HG03039 (cell line): Measurements from ENCODE around the gene URB2.

Source experiments
- ATAC-seq: cut with Tn5 transposase; IDR thresholded peaks from one replicate; pipeline ENCODE4 v1.9.1; 2021; ENCODE audit warnings: mild to moderate bottlenecking, moderate library complexity; ENCODE audit not compliant: unreplicated experiment

Gene URB2

GRCh38 chr1:229643996-229644745, 18.1 kb downstream of the URB2 start:
- no peak for ATAC-seq

- ATAC-seq, result no peak
These were observed 19.4 kb downstream of the URB2 start for GRCh38 chr1:229645324-229645993.

GRCh38 chr1:229648406-229648805, 22.4 kb downstream of the URB2 start:
- no peak for ATAC-seq

DNA sequence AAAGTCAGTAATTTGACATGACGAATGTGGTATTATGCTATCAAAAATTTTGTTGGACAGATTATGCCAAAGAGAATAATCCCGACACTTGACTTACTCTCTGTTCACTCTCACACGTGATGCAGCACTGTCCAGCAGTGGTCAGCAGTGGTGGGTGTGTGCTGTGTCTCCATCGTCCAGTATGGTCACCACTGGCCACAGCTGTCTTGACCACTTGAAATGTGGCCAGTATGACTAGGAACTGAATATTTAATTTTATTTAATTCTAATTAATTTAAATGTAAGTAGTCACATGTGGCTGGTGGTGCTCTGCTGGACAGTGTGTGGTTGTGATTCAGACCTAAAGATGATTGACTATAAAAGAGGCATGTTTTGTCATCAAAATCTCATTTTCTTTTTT, 24.0 kb downstream of the URB2 start:
- no peak for ATAC-seq

GRCh38 chr1:229651546-229651945, 25.5 kb downstream of the URB2 start:
- ATAC-seq, result no peak

- ATAC-seq, result no peak
These were observed 27.4 kb downstream of the URB2 start for GRCh38 chr1:229653420-229653819.

DNA sequence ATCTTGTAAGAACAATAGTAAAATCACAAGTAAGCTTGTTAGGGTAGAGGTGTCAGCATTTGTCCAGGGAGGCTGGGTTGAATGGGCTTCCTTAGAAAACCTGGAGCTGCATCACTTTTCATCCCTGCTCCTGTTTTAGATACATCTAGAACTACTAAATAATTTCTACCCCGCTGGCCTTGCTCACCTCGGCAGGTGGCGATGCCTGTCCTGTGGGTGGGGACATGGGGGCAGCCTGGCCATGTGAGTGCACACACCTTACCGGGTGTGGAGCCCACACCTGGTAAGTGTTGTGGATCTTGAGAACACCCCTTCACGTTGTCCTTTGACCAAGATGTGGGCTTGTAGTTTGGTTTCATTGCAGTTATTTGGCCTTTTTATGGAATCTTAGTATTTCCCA, 29.7 kb downstream of the URB2 start:
- no peak for ATAC-seq

DNA sequence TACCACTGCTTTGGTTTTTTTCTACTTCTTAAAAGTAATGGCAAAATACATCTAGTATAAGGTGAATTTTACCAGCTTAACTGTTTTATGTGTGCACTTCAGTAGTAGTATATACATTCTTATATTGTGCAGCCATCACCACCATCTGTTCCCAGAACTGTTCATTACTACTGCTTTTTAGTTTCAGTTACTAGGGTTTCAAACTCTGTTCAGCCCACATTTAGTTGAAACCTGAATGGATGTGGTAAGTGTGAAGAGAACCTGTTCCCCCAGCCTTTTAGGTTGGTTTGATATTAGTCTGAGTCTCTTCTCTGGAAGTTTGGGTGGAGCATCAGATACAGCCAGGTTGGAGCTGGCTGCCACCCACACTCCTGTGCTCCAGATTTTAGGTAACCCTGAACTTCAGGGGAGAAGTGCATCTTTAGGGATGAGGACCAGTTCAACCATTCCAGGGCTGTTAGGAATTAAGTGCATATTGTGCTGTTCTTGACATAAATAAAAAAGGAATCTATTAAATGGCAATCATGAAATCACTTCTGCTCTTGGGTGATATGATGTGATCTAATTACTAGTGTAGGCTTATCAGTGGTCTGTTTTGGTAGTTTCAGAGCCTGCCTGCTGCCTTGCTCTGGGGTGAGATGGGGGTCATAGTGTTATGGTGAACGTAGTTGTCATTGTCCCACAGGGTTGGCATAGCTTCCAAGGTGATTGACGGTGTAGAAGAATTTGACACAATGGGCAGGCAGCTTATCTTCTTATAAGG, 32.1 kb downstream of the URB2 start:
- ATAC-seq, result no peak

DNA sequence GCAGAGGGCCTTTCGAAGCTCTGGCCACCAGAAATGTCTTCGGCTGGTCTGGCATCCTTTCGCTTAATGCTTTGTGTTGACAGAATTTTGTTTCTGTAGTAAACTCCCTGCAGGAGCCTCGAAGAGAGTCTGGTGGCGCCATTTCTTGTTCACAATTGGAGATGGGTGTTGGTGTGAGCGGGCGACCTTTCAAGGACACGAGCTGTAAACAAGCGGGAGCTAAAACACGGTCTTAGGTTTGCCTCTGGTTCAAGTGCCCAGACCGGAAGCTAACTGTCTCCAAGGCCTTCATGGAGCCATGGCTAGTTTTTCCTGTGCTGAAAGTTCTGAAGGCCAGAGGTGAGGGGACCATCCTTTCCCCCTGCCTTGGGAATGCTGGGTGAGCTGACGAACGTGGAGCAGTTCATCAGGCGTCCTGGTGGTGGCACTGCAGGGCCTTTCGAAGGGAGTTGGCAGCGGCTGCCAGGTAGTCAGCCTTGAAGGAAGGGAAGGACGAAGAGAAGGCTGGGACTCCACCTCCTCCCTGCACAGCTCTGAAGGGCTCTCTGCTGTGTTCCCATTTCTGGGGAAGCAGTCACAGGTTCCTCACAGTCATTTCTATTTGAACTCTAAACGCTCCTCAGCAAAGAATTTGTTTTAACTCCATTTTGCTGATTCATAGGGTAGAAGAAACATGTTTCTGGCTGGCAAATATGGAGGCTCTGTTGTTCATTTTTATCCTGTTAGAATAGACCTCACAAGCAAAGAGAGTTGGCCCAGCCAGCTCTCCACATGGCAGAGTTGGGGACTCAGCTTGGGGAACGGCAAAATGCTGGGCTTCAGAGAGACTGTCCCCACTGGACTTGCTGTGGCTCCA, 35.2 kb downstream of the URB2 start:
- peak; percentile 51 for ATAC-seq

DNA sequence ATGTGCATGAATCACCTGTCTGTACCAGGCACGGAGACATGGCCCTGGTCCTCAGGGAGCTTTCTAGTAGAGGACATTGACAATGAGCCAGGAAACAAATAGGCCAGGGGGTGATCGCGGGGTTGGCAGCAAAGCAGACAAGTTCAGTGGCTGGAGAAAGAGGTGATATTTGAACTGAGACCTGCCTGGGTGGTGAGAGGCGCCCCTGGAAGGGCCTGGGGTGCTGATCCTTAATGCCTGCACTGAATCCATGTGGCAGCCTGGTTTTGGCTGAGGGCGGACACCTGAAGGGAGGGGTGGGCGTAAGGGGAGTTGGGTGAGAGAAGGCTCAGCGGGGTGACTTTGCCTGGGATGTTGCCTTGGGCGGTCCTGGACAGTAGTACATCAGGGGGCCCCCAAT, 35.9 kb downstream of the URB2 start:
- no peak for ATAC-seq

DNA sequence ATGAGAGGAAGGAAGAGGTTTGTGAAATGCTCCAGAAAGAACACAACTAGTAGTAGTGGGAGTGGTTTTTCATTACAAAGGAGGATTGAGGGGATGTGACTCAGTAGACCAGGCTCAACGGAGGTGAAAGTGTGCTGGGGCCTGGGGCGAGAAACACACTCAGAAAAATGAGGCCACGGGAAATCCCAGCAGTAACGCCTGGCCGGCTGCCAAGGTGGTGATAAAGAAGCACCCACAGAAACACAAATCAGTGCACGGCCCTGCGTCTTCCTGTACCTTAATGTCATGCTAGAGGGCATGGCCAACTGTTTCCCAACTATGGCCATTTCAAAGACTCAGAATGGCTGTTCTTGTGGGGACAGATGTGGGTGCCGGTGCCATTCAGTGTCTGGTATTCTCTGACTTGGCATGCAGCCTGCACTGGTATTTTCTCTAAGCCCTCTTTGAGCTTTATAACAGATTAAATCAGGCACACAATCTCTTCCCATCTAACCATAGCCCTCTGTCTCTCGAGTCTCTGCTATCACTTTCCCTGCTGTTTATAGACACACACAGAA, 38.2 kb downstream of the URB2 start:
- ATAC-seq, result no peak

- no peak for ATAC-seq
These were observed 40.0 kb downstream of the URB2 start for GRCh38 chr1:229665912-229666558.

- ATAC-seq, result no peak
These were observed 40.5 kb downstream of the URB2 start for GRCh38 chr1:229666585-229666984.

DNA sequence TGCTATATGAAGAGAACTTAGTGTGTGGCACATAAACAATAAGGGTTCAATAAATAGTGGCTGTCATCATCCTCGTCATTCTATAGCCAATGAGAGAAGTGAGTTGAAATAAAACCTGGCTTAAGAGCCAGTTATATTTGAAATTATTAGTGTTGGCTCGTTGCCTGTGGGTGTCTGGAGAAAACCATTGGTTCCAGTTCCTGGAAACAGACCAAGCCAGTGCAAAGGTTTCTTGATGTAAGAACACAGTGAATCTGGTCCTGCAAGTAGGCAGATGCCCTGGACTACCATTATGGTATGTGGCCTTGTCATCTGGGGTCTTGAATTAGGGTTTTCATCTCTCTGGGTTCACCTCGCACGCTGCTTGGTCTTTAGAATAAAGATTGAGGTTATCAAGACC, 43.3 kb downstream of the URB2 start:
- ATAC-seq, result no peak

DNA sequence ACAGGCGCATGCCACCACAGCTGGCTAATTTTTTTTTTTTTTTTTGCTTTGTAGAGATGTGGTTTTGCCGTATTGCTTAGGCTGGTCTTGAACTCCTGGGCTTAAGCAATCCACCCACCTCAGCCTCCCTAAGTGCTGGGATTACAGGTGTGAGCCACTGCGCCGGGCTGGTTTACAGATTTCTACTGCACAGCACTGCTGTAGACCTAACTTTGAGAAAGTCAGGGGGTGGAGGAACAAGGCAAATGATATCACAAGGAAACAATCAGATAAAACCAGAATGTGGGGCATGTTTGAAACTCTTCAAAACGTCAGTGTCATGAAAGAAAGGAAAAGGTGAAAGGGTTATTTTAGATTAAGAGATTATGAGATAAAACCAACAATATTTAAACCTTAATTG, 45.3 kb downstream of the URB2 start:
- no peak for ATAC-seq

DNA sequence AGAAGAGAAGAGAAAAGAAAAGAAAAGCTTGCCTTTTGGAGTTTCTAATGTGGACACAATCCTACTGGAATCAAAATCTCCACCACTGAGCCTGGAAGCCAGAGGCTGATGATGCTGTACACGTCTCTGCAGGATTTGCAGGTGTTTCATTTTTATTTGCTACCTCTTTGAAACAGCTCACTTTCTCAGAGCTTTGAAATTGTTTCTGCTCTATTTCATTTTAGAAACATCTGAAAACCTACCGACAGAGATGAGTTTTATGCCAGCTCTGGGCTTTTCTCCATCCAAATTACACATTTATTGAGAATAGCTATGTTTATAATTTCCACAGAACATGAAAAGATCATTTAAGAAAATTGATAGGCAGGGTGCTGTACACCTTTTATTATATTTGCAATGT, 46.2 kb downstream of the URB2 start:
- ATAC-seq, result no peak

DNA sequence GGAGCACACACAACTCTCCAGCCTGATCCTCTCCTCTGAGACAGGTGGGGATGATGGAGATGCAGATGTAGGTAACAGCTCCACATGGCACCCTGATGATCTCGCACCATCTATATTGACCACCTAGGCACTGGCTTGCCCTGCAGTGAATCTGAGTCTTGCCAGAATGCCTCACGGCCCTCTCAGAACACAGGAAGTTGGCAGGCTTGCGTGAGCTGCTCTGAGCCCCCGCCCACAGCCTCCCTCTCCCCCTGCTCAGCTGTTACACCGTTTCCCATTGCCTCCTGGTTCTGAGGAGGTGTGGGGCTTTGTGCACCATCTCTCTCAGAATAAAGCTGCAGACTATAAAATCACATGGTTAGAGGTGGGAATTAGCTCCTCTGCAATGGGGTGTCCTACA, 48.0 kb downstream of the URB2 start:
- ATAC-seq, result no peak

DNA sequence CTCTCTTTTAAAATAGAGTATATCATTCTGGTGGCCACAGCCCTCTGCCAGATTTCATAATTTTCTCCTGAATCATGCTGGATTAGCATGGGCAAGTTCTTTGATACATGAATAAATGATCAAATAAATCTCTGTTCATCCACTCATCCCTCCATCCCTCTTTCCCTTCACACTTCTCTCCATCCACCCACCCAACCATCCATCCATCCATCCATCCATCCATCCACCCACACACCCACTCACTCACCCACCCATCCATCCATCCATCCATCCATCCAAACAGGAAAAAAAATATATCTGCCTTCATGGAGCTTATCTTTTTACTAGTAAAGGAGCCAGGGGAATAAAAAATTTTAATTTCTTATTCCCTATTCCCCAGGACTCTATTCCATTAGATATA, 49.3 kb downstream of the URB2 start:
- no peak for ATAC-seq

DNA sequence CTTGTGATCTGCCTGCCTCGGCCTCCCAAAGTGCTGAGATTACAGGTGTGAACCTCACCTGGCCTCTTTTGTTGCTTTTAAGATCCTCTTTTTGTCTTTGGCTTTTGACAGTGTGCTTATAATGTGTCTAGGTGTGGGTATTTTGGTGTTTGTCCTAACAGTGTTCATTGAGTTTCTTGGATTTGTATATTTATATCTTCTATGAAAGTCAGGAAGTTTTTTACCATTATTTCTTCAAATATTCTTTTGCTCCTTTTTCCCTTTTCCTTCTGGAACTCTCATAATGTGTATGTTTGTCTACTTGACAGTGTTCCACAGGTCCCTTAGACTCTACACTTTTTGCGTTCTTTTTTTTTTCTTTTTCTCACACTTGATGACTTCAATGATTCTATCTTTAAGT, 59.1 kb downstream of the URB2 start:
- no peak for ATAC-seq

- ATAC-seq, result no peak
These were observed 63.2 kb downstream of the URB2 start for GRCh38 chr1:229689273-229689672.
